ENCODE results near the gene PXYLP1.

Gene PXYLP1

DNA sequence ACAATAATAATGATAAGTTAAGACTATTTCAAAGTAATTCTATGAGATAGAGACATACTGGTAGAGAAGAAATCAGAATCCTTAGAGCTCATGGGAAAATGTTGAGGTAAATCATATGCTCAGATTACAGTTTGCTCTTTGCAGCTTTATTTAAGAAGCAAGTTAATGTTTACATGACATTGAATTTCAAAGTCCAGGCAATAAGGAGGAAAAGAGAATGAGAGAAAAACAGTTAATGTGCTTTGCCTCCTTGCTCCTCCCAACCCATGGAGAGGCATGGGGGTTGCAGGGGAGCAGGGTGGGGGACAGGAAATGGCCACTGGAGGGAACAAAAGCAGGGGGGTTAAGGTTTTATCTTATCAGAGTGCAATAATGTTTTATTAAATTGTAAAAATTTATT is 94.5 kb downstream of the PXYLP1 start:
- H3K27ac ChIP-seq (replicated peaks): no peak overlapping the region
- H3K4me3 ChIP-seq (replicated peaks; ENCODE audit: insufficient read depth, low read length): no peak overlapping the region
- DNase-seq (ENCODE audit: low read depth in 1 of 2, low spot score in 1 of 2): no peak
- TF ChIP-seq POLR2AphosphoS5 (IDR thresholded peaks at IDR 0.05; ENCODE audit: low read depth): no peak
- TF ChIP-seq REST (IDR thresholded peaks at IDR 0.05; ENCODE audit: insufficient replicate concordance, low read depth): no peak
- TF ChIP-seq CTCF (IDR thresholded peaks at IDR 0.05; ENCODE audit: insufficient read depth, low read length): no peak
- TF ChIP-seq SPI1 (IDR thresholded peaks at IDR 0.05; ENCODE audit: borderline replicate concordance, low read depth): no peak
- no peak for TF ChIP-seq GABPA (IDR thresholded peaks at IDR 0.05; ENCODE audit: low read depth)
- no peaks in the 10 kb centered on the region for H3K27me3 ChIP-seq (ENCODE audit: insufficient read depth, poor library complexity, severe bottlenecking)

- Histone ChIP-seq H3K27me3 (ENCODE audit: insufficient read depth, poor library complexity, severe bottlenecking) (no peaks in the 10 kb centered on the region), H3K27ac (replicated peaks) (no peak overlapping the region), H3K4me3 (replicated peaks; ENCODE audit: insufficient read depth, low read length) (no peak overlapping the region)
- DNase-seq (ENCODE audit: low read depth in 1 of 2, low spot score in 1 of 2): no peak
- no peak for TF ChIP-seq CTCF (IDR thresholded peaks at IDR 0.05; ENCODE audit: insufficient read depth, low read length)
- TF ChIP-seq REST (IDR thresholded peaks at IDR 0.05; ENCODE audit: insufficient replicate concordance, low read depth): no peak
Measured at GRCh38 chr3:141326626-141327025, 95.0 kb downstream of the PXYLP1 start.

DNA sequence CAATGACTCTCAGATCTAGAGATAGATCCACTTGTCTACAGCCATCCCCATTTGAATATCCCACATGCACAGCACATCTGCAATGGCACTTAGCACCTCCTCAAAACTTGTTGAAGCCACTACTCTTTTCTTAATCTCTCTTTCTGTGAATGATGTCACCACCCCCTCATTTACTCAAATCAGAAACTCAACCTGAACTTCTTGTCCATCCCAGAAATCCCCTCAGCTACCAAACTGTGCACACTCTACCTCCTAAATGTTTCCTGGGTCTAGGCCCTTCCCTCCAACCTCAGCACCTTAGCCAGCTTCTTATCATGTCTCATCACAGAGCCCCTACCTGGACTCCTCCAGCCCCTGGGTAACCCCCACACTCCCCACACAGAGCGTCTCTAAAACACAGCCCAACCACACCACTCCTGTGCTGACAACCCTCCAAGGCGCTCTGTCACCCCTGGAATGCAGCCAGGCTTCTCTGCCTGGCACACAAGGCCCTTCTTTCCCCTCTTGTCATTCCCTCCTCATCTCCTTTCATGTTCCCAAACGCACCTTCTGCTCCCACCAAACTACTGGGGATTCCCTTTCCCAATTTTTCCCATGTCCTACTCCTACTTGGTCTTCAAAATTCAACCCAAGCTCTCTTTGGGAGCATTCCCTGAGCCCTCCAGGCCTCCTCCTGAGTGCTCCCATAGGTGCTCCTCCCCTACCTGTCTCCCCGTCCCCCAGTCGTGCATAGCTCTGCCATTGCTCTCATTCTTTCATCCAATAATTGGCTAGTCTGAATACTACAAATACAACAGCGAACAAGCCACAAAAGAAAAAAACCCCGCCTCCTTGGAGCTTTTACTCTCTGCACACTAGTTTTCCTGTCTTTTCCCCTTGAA is 96.9 kb downstream of the PXYLP1 start:
- no peak for TF ChIP-seq CTCF (IDR thresholded peaks at IDR 0.05; ENCODE audit: insufficient read depth, low read length)
- DNase-seq (ENCODE audit: low read depth in 1 of 2, low spot score in 1 of 2): no peak
- no peak overlapping the region for H3K4me3 ChIP-seq (replicated peaks; ENCODE audit: insufficient read depth, low read length)
- no peaks in the 10 kb centered on the region for H3K27me3 ChIP-seq (ENCODE audit: insufficient read depth, poor library complexity, severe bottlenecking)
- H3K27ac ChIP-seq (replicated peaks): no peak overlapping the region

- no peak overlapping the region for H3K27ac ChIP-seq (replicated peaks)
- no peaks in the 10 kb centered on the region for H3K27me3 ChIP-seq (ENCODE audit: insufficient read depth, poor library complexity, severe bottlenecking)
- no peak overlapping the region for H3K4me3 ChIP-seq (replicated peaks; ENCODE audit: insufficient read depth, low read length)
- TF ChIP-seq REST (IDR thresholded peaks at IDR 0.05; ENCODE audit: insufficient replicate concordance, low read depth) (no peak), CTCF (IDR thresholded peaks at IDR 0.05; ENCODE audit: insufficient read depth, low read length) (no peak), SPI1 (IDR thresholded peaks at IDR 0.05; ENCODE audit: borderline replicate concordance, low read depth) (no peak), GABPA (IDR thresholded peaks at IDR 0.05; ENCODE audit: low read depth) (no peak), POLR2AphosphoS5 (IDR thresholded peaks at IDR 0.05; ENCODE audit: low read depth) (no peak)
- DNase-seq (ENCODE audit: low read depth in 1 of 2, low spot score in 1 of 2): no peak
Measured at GRCh38 chr3:141330235-141330634, 98.6 kb downstream of the PXYLP1 start.
